DMS 273 (cell line): Measurements from ENCODE around the gene PNMA1.

Source experiments
- DNase-seq: peaks from one replicate; lab custom pipeline; 2025; ENCODE audit not compliant: unreplicated experiment; lab: John Stamatoyannopoulos, UW

PNMA1 gene

GRCh38 chr14:73713803-73714655 lies at the start of gene PNMA1:
TSS of gene PNMA1 (minus strand) at chr14:73714384. CDS start at chr14:73713639, 745 bp downstream.
- DNase-seq = peak; percentile 96

GRCh38 chr14:73763396-73763795 lies 49.2 kb upstream of the PNMA1 start:
- DNase-seq = no peak

- no peak for DNase-seq
These were observed 48.2 kb upstream of the PNMA1 start for GRCh38 chr14:73762375-73762822.

- no peak for DNase-seq
These were observed 47.6 kb upstream of the PNMA1 start for GRCh38 chr14:73761618-73762355.

GRCh38 chr14:73760598-73761586 lies 46.7 kb upstream of the PNMA1 start:
- DNase-seq = no peak

GRCh38 chr14:73759714-73760597 lies 45.8 kb upstream of the PNMA1 start:
- DNase-seq = peak; percentile 98

GRCh38 chr14:73759183-73759713 lies 45.1 kb upstream of the PNMA1 start:
- peak; percentile 87 for DNase-seq

GRCh38 chr14:73758392-73759182 lies 44.4 kb upstream of the PNMA1 start:
- DNase-seq = peak; percentile 89

- no peak for DNase-seq
These were observed 43.8 kb upstream of the PNMA1 start for GRCh38 chr14:73757876-73758391.

GRCh38 chr14:73757381-73757780 lies 43.2 kb upstream of the PNMA1 start:
- DNase-seq = no peak

GRCh38 chr14:73755434-73756014 lies 41.3 kb upstream of the PNMA1 start:
- peak; percentile 77 for DNase-seq

- DNase-seq = peak; percentile 57
These were observed 40.8 kb upstream of the PNMA1 start for GRCh38 chr14:73754911-73755360.

- DNase-seq = peak; percentile 47
These were observed 40.0 kb upstream of the PNMA1 start for GRCh38 chr14:73753887-73754795.

- no peak for DNase-seq
These were observed 39.1 kb upstream of the PNMA1 start for GRCh38 chr14:73753124-73753886.

- DNase-seq = peak; percentile 81
These were observed 38.3 kb upstream of the PNMA1 start for GRCh38 chr14:73752297-73752992.
